NCI-H2029 (cell line): ENCODE measurements around the gene RGS14.
"Not testable (repeated sequence)": the region's sequence is repeated elsewhere in the genome, so short reads cannot be mapped to it uniquely, and the experiment has no call there.

Source experiments
- DNase-seq: peaks from one replicate; lab custom pipeline; 2025; lab: John Stamatoyannopoulos, UW

Gene RGS14

DNA sequence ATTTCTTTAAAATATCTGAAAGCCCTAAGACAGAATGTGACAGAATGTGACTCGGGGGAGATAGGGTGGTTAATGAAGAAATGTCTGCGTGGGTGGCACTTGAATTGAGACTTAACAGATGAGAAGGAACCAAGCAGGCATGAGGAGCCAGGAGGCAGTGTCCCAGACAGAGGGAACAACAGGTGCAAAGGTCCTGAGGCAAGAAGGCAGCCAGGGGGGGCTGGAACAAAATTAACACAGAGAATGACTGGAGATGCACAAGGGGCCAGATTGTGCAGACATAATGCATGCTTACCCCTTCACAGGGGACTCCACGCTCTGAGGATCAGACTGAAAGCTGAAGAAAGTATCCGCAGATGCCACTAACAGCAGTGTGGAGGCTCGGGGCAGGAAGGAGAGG is 8.0 kb upstream of the RGS14 start:
- no peak for DNase-seq

- DNase-seq: no peak
These were observed 6.8 kb upstream of the RGS14 start for GRCh38 chr5:177350776-177351391.

DNA sequence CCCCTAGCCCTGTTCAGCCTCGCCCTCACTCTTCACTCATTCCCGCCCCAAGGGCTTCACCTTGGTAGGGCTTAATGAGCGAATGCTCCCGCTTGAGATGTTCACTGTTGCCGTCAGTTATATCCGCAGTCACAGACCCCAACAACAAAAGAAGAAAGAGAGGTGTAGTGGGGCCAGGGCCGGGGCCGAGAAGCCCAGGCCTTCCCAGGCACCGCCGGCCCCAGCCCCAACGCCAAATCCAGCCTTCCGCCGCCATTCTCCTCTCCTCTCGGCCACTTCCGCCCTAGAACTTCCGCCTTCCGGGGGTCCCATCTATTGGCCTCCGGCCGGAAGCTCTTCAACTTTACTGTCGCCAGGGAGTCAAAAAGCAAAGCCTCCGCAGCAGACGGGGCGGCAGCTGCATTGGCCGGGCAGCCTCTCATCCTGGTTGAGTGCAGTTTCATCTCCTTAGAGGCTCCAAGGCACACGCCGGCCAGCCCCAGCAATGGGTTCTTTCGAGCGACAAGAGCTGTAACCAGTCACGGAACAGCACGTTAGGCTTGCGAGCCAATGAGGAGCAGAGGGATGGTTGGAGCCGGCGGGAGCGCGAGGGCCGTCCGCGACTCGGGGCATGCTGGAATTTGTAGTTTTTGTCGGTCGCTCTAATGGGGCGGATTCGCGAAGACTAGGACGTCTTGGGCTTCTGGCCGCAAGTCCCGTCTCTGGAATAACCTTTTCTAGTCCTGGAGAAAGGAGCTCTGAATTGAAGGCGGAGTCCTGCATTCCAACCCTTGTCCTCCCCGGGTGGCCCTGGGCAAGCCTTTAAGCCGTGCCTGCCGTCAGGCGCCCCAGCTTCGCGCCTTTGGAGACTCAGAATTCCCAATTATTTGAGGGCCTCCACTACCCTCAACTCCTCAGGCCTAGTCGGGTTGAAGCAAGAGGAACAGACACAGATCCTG is 6.1 kb upstream of the RGS14 start, which contains the start of gene LMAN2:
Gene LMAN2, minus strand, starts transcription at position 277 of the 938 bp plus-strand sequence. Its CDS starts 21 bp downstream, at position 256.
- peak; percentile 98 for DNase-seq

DNA sequence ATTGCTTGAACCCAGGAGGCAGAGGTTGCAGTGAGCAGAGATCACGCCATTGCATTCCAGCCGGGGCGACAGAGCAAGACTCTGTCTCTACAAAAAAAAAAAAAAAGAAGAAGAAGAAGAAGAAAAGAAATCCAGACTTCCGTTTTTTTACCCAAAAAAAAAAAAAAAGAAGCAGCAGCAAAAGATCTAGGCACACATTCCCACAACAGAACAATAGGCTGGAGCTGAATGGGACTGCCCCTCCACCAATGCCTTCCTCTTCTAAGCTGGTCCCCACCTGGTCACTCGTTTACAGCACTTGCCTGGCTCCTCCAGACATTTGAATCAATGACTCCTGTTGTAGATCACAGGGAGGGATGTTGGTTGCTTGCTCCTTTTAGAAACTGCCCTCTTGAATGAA is 4.6 kb upstream of the RGS14 start:
- DNase-seq: no peak

DNA sequence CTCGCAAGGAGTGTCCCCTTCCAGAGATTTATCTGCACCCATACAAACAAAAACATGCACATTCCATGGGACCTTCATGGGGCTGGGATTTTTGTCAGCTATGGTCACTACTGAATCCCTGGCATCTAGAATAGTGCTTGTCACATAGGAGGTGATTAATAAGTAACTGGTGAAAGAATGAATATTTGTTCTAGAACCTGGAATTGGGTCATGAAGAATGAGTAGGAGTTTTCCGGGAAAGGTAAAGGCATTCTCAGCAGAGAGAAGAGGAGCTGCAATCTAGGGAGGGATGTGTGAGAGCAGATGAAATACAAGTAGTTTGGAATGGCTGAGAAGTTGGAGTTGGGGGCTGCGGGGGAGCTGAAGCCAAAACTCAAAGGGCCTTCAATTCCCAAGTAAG is 3.5 kb upstream of the RGS14 start:
- DNase-seq: no peak

GRCh38 chr5:177354711-177355110 is 3.0 kb upstream of the RGS14 start:
- DNase-seq: no peak

DNA sequence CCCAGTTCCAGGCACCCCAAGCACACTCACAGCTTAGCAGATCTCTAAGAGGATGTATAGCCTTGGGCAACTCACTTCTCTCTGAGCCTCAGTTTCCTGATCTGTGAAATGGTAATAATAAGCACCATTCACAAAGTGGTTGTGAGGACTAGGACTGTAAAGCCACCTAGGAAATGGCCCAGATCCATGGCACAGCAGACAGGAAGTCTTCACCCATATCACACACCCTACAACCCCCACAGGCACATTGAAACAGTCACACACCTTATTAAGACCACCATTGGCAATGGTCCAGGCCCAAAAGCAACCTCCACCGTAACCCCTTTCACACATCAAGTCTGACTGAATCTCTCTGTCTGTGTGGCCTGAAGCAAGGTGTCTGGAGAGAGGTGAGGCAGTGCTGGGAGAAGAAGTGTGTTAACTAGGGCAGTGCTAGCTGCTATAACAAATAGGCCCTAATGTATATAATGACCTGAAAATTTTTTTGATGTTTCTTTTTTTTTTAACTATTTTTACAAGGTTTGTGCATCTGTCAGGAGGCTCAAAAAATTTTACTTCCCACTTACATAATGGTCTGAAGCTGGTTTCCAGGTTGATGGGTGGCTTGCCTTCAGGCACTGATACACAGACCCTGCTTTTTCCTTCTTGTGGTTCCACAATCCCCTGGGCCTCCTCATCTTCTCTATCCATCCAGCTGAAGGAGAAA is 2.4 kb upstream of the RGS14 start:
- DNase-seq: no peak

DNA sequence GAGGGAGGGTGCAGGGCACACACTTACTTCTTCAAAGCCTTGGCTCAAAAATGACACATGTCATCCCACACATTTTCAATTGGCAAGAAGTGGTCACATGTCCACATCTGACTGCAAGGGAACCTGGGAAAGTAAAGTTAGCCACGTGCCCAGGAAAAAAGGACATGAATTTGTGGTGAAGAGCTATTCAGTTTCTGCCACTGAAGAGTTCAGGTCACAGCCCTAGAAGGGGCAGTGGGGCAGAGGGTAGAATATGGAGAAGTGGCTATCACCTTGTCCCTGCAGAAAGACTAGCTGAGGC is 1.9 kb upstream of the RGS14 start:
- no peak for DNase-seq

- no peak for DNase-seq
These were observed 978 bp upstream of the RGS14 start for GRCh38 chr5:177356746-177357145.

DNA sequence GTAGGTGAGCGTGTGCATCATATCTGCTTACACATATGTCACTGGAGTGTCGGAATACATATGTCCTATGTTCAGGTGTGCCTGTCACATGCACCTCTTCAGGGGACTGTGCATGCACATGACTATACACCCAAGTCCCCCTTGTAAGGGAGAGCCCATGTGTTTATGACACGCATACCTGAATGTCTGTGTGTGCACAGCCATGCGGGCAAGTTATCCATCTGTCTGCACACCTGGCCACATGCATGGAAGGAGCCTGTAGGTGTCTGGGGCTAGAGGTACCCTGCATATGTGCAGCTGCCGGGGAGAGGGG is 622 bp upstream of the RGS14 start:
- no peak for DNase-seq

- no peak for DNase-seq
These were observed 671 bp downstream of the RGS14 start for GRCh38 chr5:177358370-177358819.

GRCh38 chr5:177359451-177359851 is 1.7 kb downstream of the RGS14 start:
- DNase-seq: no peak

GRCh38 chr5:177359860-177360259 is 2.1 kb downstream of the RGS14 start:
- DNase-seq: no peak

GRCh38 chr5:177360740-177361139 is 3.0 kb downstream of the RGS14 start:
- not testable (repeated sequence) for DNase-seq

- no peak for DNase-seq
These were observed 3.9 kb downstream of the RGS14 start for GRCh38 chr5:177361418-177362291.

GRCh38 chr5:177362292-177362609 is 4.5 kb downstream of the RGS14 start:
- DNase-seq: no peak

DNA sequence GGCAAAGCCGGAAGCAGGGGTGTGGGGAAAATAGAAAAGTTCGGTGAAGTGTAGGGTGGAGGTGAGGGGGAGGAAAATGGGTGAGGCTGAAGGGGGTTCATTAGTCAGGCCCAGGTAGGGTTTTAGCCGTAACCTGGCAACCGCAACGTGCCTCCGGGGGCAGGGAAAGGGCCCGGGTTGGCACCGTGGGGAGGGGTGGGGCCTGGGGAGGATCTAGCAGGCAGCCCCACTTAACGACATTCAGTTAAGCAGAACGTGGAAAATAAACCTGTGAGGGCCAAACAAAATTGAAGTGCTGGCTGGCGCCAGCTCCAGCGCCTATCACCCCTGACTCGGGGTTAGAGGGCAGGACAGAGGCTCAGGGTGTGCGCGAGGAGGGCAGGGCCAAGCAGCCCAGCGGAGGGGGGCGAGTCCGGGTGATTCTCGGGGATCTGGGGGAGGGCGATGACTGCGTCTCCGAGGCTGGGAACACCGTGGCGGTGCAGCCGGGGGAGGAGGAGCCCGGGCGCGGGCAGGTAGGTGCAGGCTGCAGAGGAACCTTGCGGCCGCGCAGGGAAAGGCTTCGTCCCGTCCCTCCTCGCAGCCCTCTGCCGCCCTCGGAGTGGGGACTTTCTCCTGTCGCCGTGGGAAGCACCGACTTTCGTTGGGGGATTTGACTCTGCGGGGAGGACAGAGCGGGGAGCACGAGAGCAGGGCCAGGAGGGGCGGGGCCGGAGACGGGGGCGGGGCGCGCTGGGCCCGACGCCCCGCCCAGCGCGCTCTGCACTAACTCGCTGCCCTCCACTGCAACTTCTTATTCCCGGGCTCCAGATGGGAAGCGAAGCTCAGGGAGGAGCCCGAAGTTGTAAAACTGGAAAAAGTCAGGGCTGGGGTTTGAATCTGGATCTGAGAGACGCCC is 5.1 kb downstream of the RGS14 start:
- DNase-seq: peak; percentile 70

GRCh38 chr5:177363565-177363964 is 5.8 kb downstream of the RGS14 start:
- no peak for DNase-seq

GRCh38 chr5:177364159-177364962 is 6.6 kb downstream of the RGS14 start:
- DNase-seq: no peak

DNA sequence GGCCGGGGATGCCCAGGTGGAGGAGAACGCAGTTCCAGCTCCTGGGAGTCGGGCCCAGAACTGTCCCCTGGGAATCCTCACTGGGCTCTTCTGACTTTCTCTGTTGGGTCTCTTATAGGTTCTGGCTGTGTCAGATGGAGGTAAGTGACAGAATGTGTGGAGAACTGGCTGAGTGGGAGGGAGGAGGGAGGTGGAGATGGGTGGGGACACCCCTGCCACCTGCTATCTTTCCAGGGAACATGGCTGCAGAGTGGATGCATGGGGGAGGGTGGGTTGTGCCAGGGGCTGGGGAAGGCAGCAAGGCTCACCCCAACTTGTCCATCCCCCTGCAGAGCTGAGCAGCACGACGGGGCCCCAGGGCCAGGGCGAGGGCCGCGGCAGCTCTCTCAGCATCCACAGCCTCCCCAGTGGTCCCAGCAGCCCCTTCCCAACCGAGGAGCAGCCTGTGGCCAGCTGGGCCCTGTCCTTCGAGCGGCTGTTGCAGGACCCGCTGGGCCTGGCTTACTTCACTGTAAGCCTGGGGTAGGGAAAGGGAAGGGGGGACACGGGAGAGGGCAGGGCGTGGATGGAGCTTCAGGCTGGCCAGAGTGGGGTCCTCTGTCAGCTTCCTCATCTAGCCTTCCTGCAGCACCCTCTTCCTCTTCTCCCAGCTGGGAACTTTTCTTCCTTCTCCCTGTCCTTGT is 8.3 kb downstream of the RGS14 start:
- no peak for DNase-seq
